Measurements from ENCODE around the gene GPATCH2. TPM values are rescaled to one million over a fixed set of nuclear protein-coding genes. Genes with fewer than 3 reads are reported as not detected.

Gene GPATCH2
- total RNA-seq, 1 experiment from 2014 or later: 11.2 TPM

- in situ Hi-C loops (cut with HindIII; ENCODE audit: low pct_unique_long_range_greater_than_20kb, low sequenced_read_pairs) (no loop called here), intact Hi-C loops (cut with micrococcal nuclease; ENCODE audit: unreplicated experiment) (no loop called here)
- Histone ChIP-seq H3K27me3 (ENCODE audit: control insufficient read depth, insufficient read depth, low read length) (no peaks in the 10 kb centered on the region), H3K36me3 (ENCODE audit: control insufficient read depth, insufficient read depth, low read length) (no peaks in the 10 kb centered on the region), H3K4me3 (ENCODE audit: low read depth in 2 of 2, low read length in 2 of 2) (no peak overlapping the region), H3K9me3 (ENCODE audit: control insufficient read depth, insufficient read depth, low read depth, low read length) (no peaks in the 10 kb centered on the region), H3K27ac (ENCODE audit: low read length) (no peak overlapping the region), H3K4me1 (ENCODE audit: control insufficient read depth, insufficient read depth, low read length) (no peaks in the 10 kb centered on the region)
- BruUV-seq (replicated peaks): no TSS peak
- CTCF ChIA-PET: no interaction called here
- no peak for TF ChIP-seq POLR2AphosphoS5 (IDR thresholded peaks at IDR 0.05; ENCODE audit: low read depth, low read length)
- no peak for TF ChIP-seq CTCF (IDR thresholded peaks at IDR 0.05)
- TF ChIP-seq SIN3A (IDR thresholded peaks at IDR 0.05; ENCODE audit: borderline replicate concordance, insufficient read depth, low read depth, low read length): no peak
- no peak for TF ChIP-seq TCF7L2 (IDR thresholded peaks at IDR 0.05; ENCODE audit: low read depth, low read length)
- TF ChIP-seq REST (IDR thresholded peaks at IDR 0.05; ENCODE audit: insufficient read depth in 1 of 2, low read depth in 2 of 2, low read length in 1 of 2): no peak
- ATAC-seq: no peak
- POLR2A ChIA-PET: no interaction called here
- no peak for DNase-seq (ENCODE audit: low read depth, low spot score)
Measured at GRCh38 chr1:217482356-217483102, 148.4 kb downstream of the GPATCH2 start.

GRCh38 chr1:217478450-217478849 lies 152.4 kb downstream of the GPATCH2 start:
- DNase-seq (ENCODE audit: low read depth, low spot score) (no peak), ATAC-seq (no peak)
- CTCF ChIA-PET: no interaction called here
- Histone ChIP-seq H3K36me3 (ENCODE audit: control insufficient read depth, insufficient read depth, low read length) (no peaks in the 10 kb centered on the region), H3K4me1 (ENCODE audit: control insufficient read depth, insufficient read depth, low read length) (no peaks in the 10 kb centered on the region), H3K4me3 (ENCODE audit: low read depth in 2 of 2, low read length in 2 of 2) (no peak overlapping the region), H3K9me3 (ENCODE audit: control insufficient read depth, insufficient read depth, low read depth, low read length) (no peaks in the 10 kb centered on the region), H3K27me3 (ENCODE audit: control insufficient read depth, insufficient read depth, low read length) (no peaks in the 10 kb centered on the region), H3K27ac (ENCODE audit: low read length) (no peak overlapping the region)
- no TSS peak for BruUV-seq (replicated peaks)
- intact Hi-C loops (cut with micrococcal nuclease; ENCODE audit: unreplicated experiment) (no loop called here), in situ Hi-C loops (cut with HindIII; ENCODE audit: low pct_unique_long_range_greater_than_20kb, low sequenced_read_pairs) (no loop called here)
- TF ChIP-seq CTCF (IDR thresholded peaks at IDR 0.05) (no peak), TCF7L2 (IDR thresholded peaks at IDR 0.05; ENCODE audit: low read depth, low read length) (no peak), SIN3A (IDR thresholded peaks at IDR 0.05; ENCODE audit: borderline replicate concordance, insufficient read depth, low read depth, low read length) (no peak), POLR2AphosphoS5 (IDR thresholded peaks at IDR 0.05; ENCODE audit: low read depth, low read length) (no peak), REST (IDR thresholded peaks at IDR 0.05; ENCODE audit: insufficient read depth in 1 of 2, low read depth in 2 of 2, low read length in 1 of 2) (no peak)
- POLR2A ChIA-PET: no interaction called here
